Ureter (tissue), 1 donor: ENCODE data around the gene PRXL2B. TPM values are rescaled to one million over a fixed set of nuclear protein-coding genes. Genes with fewer than 3 reads are reported as not detected.
A peak's percentile ranks its signal among the peaks of the same experiment; 100 is the strongest.
"Not testable (repeated sequence)": the region's sequence is repeated elsewhere in the genome, so short reads cannot be mapped to it uniquely, and the experiment has no call there.

Experiments used
- DNase-seq: peaks from one replicate; pipeline ENCODE4 v3.0.0-alpha.2; 2020; ENCODE audit warnings: low spot score
- total RNA-seq: library from RNA; stranded (reverse); gene quantifications from one replicate; pipeline ENCODE4 v1.2.4, GENCODE V29; 2023
- donor health status: DM: yes; HTN: yes; CAD: no.

Gene PRXL2B
- total RNA-seq, 1 donor from 2014 or later, result 37.1 TPM

DNA sequence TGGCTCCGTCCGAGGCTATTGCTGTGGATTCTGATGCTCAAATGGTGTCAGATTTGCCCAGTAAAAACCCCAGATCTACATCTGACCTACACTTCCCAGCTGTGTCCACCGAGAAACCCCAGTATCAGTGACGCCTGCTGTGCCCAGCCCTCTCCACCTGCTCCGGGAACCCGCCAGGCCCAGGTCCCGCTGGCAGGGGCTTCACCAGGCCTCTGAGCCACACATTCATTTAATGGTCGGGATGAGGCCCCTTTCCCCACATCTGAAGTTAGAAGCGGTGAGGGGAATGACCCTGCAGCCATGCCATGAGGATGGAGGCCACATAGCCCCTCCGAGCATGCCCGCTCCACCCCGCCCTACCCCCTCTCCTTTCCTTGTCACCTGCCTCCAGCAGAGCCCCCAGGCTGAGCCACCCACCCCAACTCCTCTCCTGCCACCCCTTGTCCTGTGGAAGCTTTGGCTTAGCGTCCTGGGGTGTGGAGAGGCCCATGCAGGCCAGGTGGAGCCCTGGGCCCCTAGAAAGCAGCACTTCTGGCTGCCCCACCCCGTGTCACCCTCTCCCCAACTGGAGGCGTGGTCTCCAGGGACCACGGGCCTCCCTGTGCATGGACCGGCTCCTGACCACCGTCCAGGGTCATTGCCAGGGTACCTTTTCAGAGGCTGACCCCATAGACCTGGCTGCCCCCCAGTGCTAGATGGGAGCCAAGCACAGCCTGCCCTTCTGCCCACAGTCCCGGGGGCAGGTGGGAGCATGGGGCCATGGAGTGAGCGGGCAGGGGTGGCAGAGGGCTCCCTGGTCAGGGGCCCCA is 22.4 kb upstream of the PRXL2B start:
- no peak for DNase-seq

DNA sequence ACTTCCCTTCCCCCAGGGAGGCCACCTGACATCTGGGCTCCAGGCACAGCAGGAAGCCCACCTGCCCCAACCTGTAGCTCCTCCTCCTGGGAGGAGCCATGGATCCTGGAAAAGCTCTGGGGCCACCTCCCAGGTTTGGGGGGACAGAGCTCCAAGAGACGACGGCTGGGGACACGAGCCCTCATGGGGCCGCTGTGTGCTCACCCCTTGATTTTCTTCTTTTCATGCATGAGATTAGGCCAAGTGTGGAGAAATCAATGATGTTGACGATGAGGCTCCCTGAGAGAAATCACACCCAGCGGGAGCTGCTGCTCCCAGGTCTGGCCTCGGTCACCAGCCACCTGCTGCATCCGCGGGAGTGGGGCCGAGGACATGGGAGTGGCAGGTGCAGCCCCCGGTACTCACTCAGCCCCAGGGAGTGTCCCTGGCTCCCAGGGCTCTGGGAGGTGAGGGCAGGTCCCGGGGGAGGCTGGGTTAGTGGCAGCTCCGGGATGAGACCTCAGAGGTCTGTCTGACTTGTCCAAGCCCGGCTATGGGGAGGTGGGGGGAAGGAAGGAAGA is 21.7 kb upstream of the PRXL2B start:
- DNase-seq, result no peak

DNA sequence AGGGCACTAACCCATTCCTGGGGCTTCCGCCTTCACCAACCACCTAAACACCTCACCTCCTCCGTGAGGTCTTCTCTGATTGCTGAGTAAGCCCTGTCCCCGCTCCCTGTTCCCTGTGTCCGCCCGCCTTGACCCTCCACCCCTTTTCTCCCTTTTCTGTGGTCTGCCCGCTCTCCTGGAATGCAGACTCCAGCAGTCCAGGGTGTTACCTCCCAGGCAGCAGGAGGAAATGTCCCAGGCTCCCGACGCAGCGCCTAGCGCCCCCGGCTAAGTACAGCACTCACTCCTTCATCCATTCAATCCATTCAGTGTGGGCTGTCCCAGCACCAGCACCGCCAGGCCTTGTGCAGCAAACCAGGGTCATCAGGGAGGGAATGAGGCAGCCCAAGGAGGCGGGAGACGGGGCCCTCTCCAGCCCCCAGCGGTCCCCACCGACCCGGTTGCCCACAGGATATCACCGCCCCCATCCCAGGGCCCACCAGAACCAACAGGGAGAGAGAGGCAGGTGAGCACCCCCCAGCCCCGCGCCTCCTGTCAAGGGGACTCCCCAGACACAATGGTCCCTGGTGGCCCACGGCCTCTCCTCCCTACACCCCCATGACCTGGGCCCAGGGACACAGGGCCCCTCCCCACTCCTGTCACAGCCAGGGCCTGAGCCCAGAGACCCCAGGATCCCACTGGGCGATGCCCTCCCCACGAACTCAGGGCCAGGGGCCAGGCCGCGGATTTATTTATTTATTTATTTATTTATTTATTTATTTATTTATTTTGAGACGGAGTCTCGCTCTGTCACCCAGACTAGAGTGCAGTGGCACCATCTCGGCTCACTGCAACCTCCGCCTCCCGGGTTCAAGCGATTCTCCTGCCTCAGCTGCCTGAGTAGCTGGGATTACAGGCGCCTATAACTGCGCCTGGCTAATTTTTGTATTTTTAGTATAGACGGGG is 20.2 kb upstream of the PRXL2B start:
- DNase-seq, result no peak

DNA sequence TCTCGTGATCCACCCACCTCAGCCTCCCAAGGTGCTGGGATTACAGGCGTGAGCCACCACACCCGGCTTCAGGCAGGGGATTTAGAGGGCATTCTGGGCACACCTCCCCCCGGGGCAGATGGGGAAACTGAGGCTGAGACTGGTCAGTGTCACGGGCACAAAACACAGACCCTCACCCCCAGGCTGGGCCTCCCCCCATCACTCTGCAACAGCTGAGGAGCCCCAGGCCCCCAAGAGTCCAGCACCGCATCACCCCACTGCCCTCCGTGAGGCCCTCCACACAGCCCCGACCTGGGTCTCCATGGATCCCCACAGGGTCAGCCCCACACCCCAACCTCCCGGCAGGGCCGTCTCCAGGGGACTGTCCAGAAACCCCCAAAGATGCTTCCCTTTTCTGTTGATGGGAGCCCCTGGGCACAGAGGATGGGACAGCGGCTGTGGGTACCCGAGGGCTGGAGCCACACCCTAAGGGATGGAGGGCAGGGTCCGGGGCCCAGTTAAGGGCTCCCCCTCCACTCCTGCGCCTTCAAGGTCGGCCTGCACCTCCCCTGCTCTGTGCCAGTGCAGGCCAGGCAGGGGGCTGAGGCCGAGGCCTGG is 19.4 kb upstream of the PRXL2B start:
- no peak for DNase-seq

DNA sequence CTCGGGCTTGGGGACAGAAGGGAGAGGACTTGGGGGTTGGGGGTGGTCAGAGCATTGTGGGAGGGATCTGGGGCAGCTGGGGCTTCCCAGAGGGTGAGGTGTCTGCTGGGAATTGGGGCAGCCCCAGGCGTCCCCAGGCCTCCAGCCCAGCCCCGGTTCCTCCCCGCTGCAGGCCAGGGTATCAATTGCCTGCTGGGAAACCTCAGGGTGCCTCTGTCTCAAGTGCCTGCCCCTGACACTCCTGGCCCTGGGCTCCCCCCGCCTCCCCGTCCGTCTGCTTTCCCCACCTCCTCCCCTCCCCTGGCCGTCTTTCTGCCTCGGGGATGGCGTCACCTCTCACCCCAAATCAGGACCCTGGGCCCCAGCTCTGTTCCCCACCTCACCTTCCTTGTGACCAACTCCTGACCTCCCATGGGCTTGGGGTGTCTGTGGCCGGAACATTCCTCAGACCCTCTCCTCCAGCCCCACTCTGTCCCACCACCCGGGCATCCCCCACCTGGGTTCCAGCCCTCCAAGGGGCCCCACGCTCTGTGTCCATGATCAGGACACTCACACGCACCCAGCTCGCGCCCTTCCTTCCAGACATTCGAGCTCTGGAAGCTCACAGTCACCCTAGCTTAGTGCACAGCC is 18.3 kb upstream of the PRXL2B start:
- not testable (repeated sequence) for DNase-seq

DNA sequence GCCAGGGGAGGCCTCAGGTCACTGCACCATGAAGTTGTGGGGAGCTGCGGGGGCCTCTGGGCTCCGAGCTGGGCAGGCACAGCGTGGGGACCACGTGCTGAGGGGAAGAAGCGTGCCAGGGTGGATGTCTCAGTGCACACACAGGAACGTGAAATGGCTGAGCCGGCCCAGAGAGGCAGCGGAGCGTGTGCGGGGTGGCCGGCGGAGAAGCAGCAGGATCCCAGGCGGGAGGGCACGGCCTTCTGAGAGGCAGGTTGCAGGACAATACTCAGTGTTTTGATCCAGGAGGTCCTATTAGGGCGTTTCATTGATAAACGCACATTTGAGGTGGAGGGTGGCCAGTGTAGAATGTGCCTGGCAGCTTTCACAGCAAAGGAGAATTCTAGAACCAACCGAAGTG is 17.5 kb upstream of the PRXL2B start:
- DNase-seq, result no peak

DNA sequence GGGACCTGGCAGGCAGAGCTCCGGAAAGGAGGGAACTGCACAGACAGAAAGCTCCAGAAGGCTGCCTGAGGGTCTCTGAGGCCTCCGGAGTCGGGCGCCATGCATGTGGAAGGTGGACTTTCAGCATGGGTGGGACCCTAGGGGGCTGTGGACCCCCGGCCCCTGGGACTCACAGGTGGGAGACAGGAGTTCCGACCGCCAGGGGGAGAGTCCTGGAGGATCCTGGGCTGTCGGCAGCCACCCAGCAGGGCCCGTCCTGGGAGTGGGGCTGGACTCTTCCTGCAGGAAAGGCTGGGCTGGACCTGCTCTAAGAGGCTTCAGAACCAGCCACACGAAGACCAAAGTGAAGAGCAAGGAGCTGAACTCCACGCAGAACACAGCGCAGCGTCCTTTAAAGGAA is 16.9 kb upstream of the PRXL2B start:
- DNase-seq, result not testable (repeated sequence)

DNA sequence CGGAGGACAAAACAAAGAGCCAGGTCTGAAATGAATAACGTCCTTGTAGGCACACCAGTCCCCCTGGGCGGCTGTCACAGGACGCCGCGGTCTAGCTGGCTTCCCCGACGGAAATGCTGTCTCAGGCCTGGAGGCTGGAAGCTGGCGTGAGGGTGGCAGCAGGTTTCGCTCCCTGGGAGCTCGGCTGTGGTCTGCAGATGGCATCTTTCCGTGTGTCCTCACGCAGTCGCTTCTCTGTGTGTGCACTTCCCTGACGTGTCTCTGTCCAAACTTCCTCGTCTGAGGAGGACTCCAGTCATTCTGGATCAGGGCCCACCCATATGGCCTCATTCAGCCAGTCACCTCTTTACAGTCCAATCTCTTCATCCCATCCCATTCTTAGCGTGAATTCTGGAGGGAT is 16.2 kb upstream of the PRXL2B start:
- no peak for DNase-seq

DNA sequence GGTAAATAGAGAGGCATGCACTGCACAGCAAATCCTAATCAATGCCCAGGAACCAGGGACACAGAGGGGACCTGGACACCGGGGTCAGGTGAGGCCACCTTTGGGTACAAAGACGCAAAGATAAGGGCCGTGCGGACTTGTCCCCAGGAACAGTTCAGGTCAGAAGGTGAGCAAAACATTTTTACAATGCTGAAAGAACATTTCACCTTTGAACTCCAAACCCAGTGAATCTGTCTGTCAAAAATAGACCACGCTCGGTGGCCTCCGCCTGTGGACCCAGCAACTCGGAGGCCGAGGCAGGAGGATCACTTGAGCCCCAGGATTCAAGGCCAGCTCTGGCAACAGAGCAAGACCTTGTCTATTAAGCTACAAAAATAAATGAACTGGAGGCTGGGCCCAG is 15.2 kb upstream of the PRXL2B start:
- no peak for DNase-seq

DNA sequence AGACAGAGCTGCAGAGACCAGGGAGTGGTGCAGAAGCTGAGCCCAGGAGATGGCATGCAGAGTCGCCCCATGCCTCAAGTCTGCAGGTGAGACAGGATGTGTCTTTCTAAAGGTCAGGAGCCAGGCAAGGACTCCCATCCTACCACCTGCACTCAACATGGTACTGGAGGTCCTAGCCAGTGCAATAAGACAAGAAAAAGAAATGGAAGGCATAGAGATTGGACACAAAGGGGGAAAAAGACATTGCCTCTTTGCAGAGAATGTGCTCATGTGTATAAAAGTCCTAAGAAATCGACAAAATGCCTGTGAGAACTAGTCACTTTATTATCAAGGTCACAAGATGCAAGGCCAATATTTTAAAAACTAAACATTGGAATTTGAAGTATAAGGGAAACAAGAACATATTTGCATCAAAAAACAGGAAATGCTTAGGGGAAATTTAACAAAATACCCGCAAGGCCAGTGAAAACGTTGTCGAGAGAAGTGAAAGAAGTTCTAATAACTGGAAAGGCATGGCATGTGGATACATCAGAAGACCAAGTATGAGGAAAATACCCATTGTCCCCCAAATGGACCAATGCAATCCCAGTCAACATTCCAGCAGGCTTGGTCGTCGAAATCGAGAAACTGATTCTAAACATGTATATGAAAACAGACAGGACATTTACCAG is 13.2 kb upstream of the PRXL2B start:
- no peak for DNase-seq

DNA sequence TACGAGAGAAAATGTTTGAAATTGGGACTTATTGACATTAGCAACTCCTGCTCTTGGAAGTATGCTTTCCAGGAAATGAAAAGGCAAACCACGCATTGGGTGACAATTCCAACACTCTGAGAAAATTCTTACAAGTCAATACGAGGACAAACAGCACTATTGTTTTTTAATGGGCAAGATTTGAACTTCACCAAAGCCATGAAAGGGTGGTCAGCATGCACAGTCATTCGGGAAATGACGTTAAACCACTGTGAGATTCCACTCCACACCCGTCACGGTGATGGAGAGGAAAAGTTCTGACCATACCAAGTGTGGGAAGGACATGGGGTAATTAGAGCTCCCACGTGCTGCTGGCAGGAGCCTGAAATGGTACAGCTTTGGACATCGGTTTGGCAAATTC is 12.2 kb upstream of the PRXL2B start:
- DNase-seq, result no peak

DNA sequence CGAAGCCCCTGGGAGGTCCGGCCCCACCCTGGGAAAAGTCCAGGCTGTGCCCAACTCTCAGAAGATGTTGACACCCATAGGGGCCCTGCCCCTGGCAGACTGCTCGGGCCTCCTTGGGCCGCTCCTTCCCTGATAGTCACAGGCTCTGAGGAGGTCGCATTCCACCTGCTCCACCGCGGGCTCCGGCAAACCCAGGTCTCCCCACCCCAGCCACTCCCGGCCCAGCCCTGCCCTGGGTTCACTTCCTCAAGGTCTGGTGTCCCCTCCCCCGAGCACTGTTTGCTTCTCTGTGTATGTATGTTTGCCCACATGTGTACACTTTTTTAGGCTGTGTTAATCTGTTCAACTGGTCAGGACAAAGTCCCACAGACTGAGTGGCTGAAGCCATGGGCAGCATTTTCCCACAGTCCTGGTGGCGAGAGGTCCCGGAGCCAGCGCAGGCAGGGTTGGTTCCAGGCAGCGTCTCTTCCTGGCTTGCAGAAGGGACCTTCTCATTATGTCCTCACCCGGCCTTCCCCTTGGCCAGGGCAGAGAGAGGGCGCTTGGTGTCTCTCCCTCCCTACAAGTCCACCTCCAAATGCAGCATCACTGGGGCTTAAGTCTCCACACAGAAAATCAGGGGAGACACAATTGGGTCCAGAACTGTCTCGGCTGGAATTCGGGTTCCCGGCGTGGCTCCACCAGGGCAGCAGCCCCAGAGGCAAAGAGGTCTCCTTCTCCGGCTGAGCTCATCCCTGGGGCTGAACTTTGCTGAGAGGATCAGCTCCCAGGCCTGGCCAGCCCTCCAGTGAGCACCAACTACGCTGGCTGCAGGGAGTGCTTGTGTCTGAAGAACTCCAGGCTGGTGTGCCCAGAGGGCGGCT is 10.5 kb upstream of the PRXL2B start:
- peak; percentile 87 for DNase-seq

DNA sequence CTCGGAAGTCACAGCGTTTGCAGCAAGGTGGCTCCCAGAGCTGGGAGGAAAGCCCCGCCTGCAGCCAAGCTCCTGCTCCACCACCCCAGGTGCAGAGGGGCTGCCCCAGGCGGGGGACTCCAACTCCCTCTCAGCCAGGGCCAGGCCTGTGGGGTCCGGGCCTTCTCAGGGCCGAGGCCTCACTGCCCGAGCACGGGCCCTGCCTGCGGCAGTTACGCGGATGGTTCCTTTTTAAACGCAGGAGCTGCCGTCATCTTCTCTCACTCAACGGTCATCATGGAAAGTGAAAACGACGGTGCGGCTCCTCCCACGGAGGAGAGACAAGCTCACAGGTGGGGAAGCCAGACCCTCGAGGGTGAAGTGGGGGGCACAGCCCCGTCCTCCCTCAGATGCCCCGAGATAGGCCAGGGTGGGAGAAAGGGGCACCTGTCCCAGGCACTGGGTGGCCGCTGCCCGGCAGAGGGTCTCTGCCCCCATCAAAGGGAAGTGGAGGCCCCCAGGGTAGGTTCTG is 9.0 kb upstream of the PRXL2B start:
- not testable (repeated sequence) for DNase-seq

DNA sequence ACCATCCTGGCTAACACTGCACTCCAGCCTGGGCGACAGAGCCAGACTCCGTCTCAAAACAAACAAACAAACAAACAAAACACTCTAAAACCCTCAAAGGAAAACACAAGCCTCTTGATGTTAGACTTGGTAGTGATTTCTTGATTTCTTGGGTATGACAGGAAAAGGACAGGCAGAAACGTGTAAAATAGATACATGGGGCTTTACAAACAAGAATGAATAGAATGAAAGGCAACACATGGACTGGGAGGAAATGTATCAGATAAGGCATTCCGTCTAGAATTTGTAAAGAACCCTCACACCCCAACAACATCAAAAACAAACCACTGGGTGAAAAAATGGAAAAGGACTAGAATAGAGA is 7.8 kb upstream of the PRXL2B start:
- no peak for DNase-seq

DNA sequence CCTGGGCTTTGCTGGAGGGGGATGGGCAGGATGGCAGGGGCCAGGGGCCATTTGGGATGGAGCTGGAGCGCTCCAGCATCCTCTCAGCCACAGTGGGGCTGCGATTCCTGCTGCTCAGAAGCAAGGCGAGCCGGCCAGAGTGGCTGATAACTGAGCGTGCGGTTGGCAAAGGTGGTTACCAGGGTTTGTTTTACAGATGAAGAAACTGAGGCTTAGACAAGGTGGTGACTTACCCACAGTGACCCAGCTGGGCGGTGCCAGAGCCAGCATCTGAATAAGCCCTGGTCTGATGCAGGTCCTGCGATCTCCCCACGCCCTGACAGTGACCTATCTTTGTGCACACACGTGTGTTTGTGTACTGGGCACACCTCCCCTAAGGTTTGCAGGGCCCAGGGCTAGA is 5.9 kb upstream of the PRXL2B start:
- DNase-seq, result no peak

DNA sequence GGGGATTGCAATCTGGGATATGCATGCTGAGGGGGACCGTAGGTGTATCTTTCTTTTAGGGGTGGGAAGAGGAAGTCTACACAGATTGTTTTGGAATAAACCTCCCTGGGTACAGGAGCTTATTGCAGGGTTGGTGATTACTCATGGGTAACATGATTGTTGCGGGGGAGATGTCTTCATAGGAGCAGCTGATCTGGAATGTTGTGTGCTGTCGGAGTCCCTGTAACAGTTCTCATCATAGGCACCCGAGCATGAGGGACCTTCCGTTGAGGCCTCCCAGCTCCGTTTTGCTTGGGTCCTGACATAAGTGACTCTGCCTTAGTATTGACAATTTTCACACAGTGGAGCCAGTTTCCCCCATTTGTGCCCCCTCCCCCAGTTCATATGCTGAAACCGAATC is 4.2 kb upstream of the PRXL2B start:
- DNase-seq, result no peak

DNA sequence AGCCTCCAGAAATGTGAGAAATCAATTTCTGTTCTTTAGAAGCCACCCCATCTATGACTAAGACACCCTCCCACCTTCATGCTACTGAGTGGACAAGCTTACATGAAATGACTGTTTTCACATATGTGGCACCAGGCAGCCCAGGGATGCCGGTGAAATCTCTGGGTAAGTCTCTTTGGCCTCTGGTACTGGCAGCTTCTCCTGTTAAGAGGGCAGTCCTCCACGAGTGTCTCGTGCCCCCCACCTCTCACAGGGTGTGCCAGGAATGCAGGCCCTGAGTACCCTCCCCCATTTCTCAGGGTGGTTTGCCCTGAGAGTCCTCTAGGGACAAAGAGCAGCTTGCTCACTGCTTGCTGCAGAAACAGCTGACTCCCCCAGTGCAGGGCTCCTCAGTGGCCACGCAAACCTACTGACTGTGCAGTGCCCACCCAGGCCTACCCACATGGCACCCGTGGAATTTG is 3.2 kb upstream of the PRXL2B start:
- DNase-seq, result no peak

DNA sequence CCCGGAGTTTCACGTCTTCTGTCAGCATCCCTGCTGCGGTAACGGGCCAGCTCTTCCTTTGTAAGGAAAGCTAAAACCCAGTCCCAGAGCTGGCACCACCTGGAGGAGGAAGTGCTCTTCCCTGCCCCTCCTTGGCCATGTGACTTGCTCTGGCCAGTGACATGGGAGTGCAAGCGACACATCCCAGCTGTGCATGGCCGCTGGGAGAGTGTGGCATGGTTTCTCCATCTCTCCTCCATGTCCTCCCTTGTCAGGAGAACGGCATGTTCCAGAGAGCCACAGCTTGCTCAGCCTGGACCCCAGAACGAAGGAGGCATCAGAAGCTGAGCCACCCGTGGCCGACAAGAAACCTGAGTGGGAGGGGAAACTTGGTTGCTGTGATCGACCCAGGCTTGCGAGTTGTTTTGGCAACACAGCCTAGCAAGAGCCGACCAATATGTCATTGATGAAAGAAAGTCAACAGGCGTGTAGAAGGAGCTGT is 2.7 kb upstream of the PRXL2B start:
- no peak for DNase-seq

DNA sequence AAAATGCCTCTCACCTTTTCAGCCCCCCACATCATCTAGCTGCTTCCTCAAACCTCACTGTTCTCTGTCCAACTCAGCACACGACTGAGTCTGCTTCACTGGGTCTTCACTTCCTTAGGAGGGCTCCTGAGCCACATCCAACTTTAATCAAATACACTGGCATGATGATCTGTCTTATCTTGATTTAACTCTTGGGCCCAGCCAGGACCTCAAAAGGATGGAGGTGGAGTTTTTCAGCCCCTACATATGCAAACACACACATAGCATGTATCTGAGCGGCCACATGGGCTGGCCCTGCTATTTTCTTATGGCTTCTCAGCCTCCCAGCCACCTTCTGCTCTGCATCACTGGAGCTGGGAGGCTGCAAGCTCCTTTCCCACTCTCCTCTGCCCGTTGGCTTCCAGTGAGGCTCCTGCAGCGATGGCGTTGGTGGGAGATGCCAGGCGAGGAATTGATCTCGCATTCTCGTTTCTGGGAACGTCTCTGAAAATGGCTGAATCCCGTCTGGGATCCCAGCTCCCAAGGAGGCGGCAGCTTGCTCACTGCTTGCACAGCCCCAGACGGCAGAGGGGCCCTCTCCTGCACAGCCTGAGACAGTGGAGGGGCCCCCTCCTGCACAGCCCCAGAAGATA is 1.8 kb upstream of the PRXL2B start:
- no peak for DNase-seq
